Smooth muscle cell of the brain vasculature (primary cell): Measurements from ENCODE around the gene PRPSAP1.

Source experiments
- DNase-seq: peaks from one replicate; pipeline ENCODE4 v3.0.0-alpha.2; 2012; ENCODE audit warnings: low read depth, low spot score

Gene PRPSAP1

GRCh38 chr17:76383546-76384221 is 30.0 kb upstream of the PRPSAP1 start:
- no peak for DNase-seq

- no peak for DNase-seq
Observed at GRCh38 chr17:76382803-76383545, 29.3 kb upstream of the PRPSAP1 start.

- DNase-seq: no peak
Observed at GRCh38 chr17:76382351-76382802, 28.7 kb upstream of the PRPSAP1 start.

GRCh38 chr17:76381633-76382350 is 28.1 kb upstream of the PRPSAP1 start:
- no peak for DNase-seq

GRCh38 chr17:76379646-76380376 is 26.1 kb upstream of the PRPSAP1 start:
- DNase-seq: no peak

- DNase-seq: no peak
Observed at GRCh38 chr17:76379275-76379641, 25.5 kb upstream of the PRPSAP1 start.

- no peak for DNase-seq
Observed at GRCh38 chr17:76378548-76379274, 25.0 kb upstream of the PRPSAP1 start.

GRCh38 chr17:76376318-76377133 is 22.8 kb upstream of the PRPSAP1 start:
- no peak for DNase-seq

GRCh38 chr17:76371656-76372628 is 18.2 kb upstream of the PRPSAP1 start:
- no peak for DNase-seq

- DNase-seq: no peak
Observed at GRCh38 chr17:76370261-76370993, 16.7 kb upstream of the PRPSAP1 start.

GRCh38 chr17:76369804-76370203 is 16.1 kb upstream of the PRPSAP1 start:
- no peak for DNase-seq

GRCh38 chr17:76369379-76369778 is 15.7 kb upstream of the PRPSAP1 start:
- DNase-seq: no peak

- no peak for DNase-seq
Observed at GRCh38 chr17:76368545-76368944, 14.8 kb upstream of the PRPSAP1 start.

GRCh38 chr17:76367642-76368041 is 13.9 kb upstream of the PRPSAP1 start:
- no peak for DNase-seq

GRCh38 chr17:76366247-76366646 is 12.5 kb upstream of the PRPSAP1 start:
- DNase-seq: no peak

- DNase-seq: no peak
Observed at GRCh38 chr17:76365256-76365903, 11.7 kb upstream of the PRPSAP1 start.

- DNase-seq: no peak
Observed at GRCh38 chr17:76363107-76363842, 9.6 kb upstream of the PRPSAP1 start.
